WERI-Rb-1 (cell line): ENCODE data around the gene ZBTB24.
"Not testable (repeated sequence)": the region's sequence is repeated elsewhere in the genome, so short reads cannot be mapped to it uniquely, and the experiment has no call there.

Experiments
- DNase-seq: peaks from one replicate; pipeline ENCODE4 v3.0.0-alpha.2; 2020
- H3K27ac ChIP-seq: fragments of 250-450 bp; sonication (Bioruptor Pico); 2 replicates; pipeline ENCODE4 v1.5.1; 2020; ENCODE audit warnings: mild to moderate bottlenecking, moderate library complexity
- H3K27me3 ChIP-seq: fragments of 250-450 bp; sonication (Bioruptor Pico); 2 replicates; pipeline ENCODE4 v1.5.1; 2021; ENCODE audit warnings: mild to moderate bottlenecking, low read depth, moderate library complexity; ENCODE audit not compliant: insufficient read depth, severe bottlenecking
- H3K36me3 ChIP-seq: fragments of 250-450 bp; sonication (Bioruptor Pico); 2 replicates; pipeline ENCODE4 v1.5.1; 2020; ENCODE audit warnings: mild to moderate bottlenecking, moderate library complexity
- H3K4me3 ChIP-seq: 2 replicates; pipeline ENCODE4 v1.5.1; 2011; ENCODE audit warnings: low read depth, mild to moderate bottlenecking, control low read depth, low read length
- H3K9me3 ChIP-seq: fragments of 250-450 bp; sonication (Bioruptor Pico); 2 replicates; pipeline ENCODE4 v1.5.1; 2021; ENCODE audit warnings: mild to moderate bottlenecking, moderate library complexity; ENCODE audit not compliant: severe bottlenecking
- CTCF ChIP-seq: IDR thresholded peaks from 2 replicates; pipeline ENCODE4 v1.5.1; 2011; ENCODE audit warnings: low read depth, mild to moderate bottlenecking, control low read depth, inconsistent platforms, low read length

ZBTB24 gene

GRCh38 chr6:109467696-109468095 is 15.3 kb downstream of the ZBTB24 start:
- H3K36me3 ChIP-seq = peaks cover 71% of the 10 kb centered on the region
- H3K27ac ChIP-seq = no peak overlapping the region
- H3K27me3 ChIP-seq = no peaks in the 10 kb centered on the region
- no peak for TF ChIP-seq CTCF
- H3K9me3 ChIP-seq = no peaks in the 10 kb centered on the region
- DNase-seq = no peak
- H3K4me3 ChIP-seq = no peak overlapping the region

DNA sequence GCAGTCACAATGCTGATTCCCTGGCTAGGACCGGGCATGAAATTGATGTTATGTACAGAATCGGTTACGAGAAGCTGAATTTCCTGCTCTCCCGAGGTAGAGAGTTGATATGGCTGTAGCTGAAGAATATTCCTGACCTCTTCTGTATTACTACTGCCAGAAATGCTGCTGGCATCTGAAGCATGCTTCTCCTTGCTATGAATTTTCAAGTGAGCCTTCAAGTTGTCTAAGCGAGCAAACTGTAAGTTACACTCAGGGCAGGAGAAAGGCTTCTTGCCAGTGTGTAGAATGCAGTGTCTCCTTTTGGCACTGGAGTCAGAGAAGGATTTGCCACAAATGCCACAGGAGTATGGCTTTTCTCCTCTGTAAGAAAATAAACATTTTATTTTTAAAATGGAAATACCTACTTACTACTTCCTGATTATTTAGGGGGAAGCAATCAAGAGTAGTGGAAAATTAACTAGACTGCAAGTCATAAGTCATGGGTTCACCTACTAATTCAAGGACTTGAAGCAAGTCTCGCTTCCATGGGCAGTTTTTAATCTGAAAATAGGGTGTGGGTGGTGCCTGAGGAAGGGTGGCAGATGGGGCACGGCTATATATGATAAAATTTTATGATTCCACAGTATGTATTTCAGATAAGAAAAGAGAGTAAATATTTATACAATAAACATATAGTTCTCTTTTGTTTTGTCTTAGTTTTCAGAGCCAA is 16.7 kb downstream of the ZBTB24 start:
- no peak overlapping the region for H3K4me3 ChIP-seq
- TF ChIP-seq CTCF = no peak
- no peaks in the 10 kb centered on the region for H3K9me3 ChIP-seq
- H3K27ac ChIP-seq = no peak overlapping the region
- no peaks in the 10 kb centered on the region for H3K27me3 ChIP-seq
- no peak for DNase-seq
- H3K36me3 ChIP-seq = peaks cover 64% of the 10 kb centered on the region

GRCh38 chr6:109465772-109466171 is 17.2 kb downstream of the ZBTB24 start:
- H3K27ac ChIP-seq = no peak overlapping the region
- no peaks in the 10 kb centered on the region for H3K9me3 ChIP-seq
- no peaks in the 10 kb centered on the region for H3K27me3 ChIP-seq
- H3K36me3 ChIP-seq = peaks cover 61% of the 10 kb centered on the region
- no peak for DNase-seq
- H3K4me3 ChIP-seq = no peak overlapping the region
- TF ChIP-seq CTCF = no peak

DNA sequence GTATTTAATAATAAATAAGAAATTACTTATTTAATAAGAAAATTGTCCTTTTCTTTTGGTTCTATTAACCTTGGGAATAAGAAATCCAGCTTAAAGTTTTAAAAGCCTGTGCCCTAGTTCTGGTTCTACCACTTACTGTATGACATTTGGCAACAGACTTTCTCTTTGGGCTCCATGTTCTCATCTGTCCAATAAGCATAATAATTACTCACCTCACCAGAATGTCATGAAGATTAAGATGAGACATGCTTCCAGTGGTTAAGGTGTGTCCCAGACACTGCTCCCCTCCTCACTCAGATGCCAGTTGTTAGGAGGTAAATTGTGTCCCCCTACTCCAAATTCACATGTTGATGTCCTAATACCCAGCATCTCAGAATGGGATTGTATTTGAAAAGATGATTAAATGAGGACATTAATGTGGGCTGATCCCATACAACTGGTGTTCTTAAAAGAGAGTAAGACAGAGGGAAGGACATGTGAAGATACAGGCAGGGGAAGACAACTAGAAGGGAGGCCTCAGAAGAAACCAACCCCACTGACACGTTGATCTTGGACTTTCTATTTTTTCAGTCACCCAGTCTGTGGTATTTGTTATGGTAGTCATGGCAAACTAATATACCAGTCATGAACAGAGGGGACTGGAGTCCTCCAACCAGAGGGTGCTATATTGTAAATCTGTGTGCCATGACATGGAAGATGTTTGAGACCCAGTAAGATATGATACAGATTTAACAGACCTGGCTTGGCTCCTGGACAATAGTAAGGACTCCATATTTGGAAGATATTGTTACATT is 21.1 kb downstream of the ZBTB24 start:
- Histone ChIP-seq H3K27me3 (no peaks in the 10 kb centered on the region), H3K36me3 (peaks cover 43% of the 10 kb centered on the region), H3K4me3 (no peak overlapping the region), H3K27ac (no peak overlapping the region), H3K9me3 (no peaks in the 10 kb centered on the region)
- DNase-seq = no peak
- no peak for TF ChIP-seq CTCF

- H3K9me3 ChIP-seq, H3K4me3 ChIP-seq, DNase-seq, H3K27ac ChIP-seq, H3K27me3 ChIP-seq: not testable (repeated sequence)
- peaks cover 36% of the 10 kb centered on the region for H3K36me3 ChIP-seq
These were observed 21.8 kb downstream of the ZBTB24 start for GRCh38 chr6:109461205-109461604.

DNA sequence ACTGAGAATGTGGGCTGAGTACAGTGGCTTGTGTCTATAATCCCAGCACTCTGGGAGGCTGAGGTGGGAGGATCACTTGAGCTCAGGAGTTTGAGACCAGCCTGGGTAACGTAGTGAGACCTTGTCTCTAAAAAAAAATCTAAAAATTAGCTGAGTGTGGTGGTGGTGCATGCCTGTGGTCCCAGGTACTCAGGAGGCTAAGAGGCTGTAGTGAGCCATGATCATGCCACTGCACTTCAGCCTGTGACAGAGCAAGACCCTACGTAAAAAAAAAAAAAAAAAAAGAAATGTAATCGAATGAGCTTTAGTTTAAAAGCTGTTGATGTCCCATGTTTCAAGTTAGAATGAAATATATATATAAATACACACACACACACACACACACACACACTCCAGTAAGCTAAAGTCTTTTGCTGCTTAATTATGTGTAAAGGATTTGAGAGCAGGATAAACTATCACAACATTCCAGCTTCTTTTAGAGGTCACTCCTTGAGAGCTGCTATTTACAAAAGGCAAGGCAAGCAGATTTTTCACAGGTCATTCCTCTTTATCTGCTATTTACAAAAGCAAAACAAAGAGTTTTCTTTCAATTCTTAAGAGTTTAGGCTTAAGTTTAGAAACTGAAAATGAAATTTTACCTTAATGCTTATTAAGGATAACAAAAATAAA is 22.7 kb downstream of the ZBTB24 start:
- H3K27ac ChIP-seq = no peak overlapping the region
- no peaks in the 10 kb centered on the region for H3K27me3 ChIP-seq
- DNase-seq = no peak
- peaks cover 27% of the 10 kb centered on the region for H3K36me3 ChIP-seq
- TF ChIP-seq CTCF = no peak
- no peak overlapping the region for H3K4me3 ChIP-seq
- H3K9me3 ChIP-seq = no peaks in the 10 kb centered on the region
